ENCODE results near the gene S100A1.

The S100A1 gene

GRCh38 chr1:153610811-153611301, 17.4 kb upstream of the S100A1 start:
- DNase-seq, result no peak

- no peak for DNase-seq
Measured at GRCh38 chr1:153611356-153611755, 16.9 kb upstream of the S100A1 start.

GRCh38 chr1:153612111-153612754, 16.0 kb upstream of the S100A1 start:
- peak; percentile 38 for DNase-seq

- DNase-seq, result peak; percentile 57
Measured at GRCh38 chr1:153612755-153613331, 15.4 kb upstream of the S100A1 start, which contains the start of gene S100A16. Gene S100A16 (minus strand): TSS chr1:153613137. CDS start chr1:153608151, 4,986 bp downstream.

- no peak for DNase-seq
Measured at GRCh38 chr1:153613406-153613805, 14.8 kb upstream of the S100A1 start.

- no peak for DNase-seq
Measured at GRCh38 chr1:153614189-153614900, 13.9 kb upstream of the S100A1 start.

- DNase-seq, result no peak
Measured at GRCh38 chr1:153614906-153615305, 13.3 kb upstream of the S100A1 start.

GRCh38 chr1:153615406-153615805, 12.8 kb upstream of the S100A1 start:
- no peak for DNase-seq

- no peak for DNase-seq
Measured at GRCh38 chr1:153616144-153616916, 11.9 kb upstream of the S100A1 start, which contains the start of gene S100A14. Gene S100A14 (minus strand): TSS chr1:153616325. CDS start chr1:153615858, 467 bp downstream.

- DNase-seq, result no peak
Measured at GRCh38 chr1:153616917-153617311, 11.3 kb upstream of the S100A1 start.

GRCh38 chr1:153617663-153618062, 10.6 kb upstream of the S100A1 start:
- no peak for DNase-seq

- no peak for DNase-seq
Measured at GRCh38 chr1:153619171-153619570, 9.1 kb upstream of the S100A1 start.

- DNase-seq, result no peak
Measured at GRCh38 chr1:153623101-153623500, 5.1 kb upstream of the S100A1 start.

- DNase-seq, result no peak
Measured at GRCh38 chr1:153624965-153625611, 3.1 kb upstream of the S100A1 start.

GRCh38 chr1:153626477-153626903, 1.7 kb upstream of the S100A1 start:
- no peak for DNase-seq

GRCh38 chr1:153626904-153627714, 1.1 kb upstream of the S100A1 start, which contains the start of gene S100A13:
Gene S100A13 (minus strand): TSS chr1:153627505. CDS start chr1:153626472, 1,033 bp downstream.
- DNase-seq, result peak; percentile 95

GRCh38 chr1:153628638-153629342, 556 bp downstream of the S100A1 start:
- no peak for DNase-seq

- DNase-seq, result no peak
Measured at GRCh38 chr1:153629343-153629665, 1.1 kb downstream of the S100A1 start.

- DNase-seq, result no peak
Measured at GRCh38 chr1:153629971-153630370, 1.7 kb downstream of the S100A1 start.

- DNase-seq, result no peak
Measured at GRCh38 chr1:153630384-153630783, 2.1 kb downstream of the S100A1 start.
